DMS53 treated with DMSO at 0.1 percent for 48 hours (cell line): ENCODE measurements around the gene SPSB4.
"Not testable (repeated sequence)": the region's sequence is repeated elsewhere in the genome, so short reads cannot be mapped to it uniquely, and the experiment has no call there.

Experiments used
- DNase-seq: peaks from one replicate; lab custom pipeline; 2025; ENCODE audit not compliant: unreplicated experiment; lab: John Stamatoyannopoulos, UW

Gene SPSB4

GRCh38 chr3:141114179-141114745 lies 63.1 kb downstream of the SPSB4 start:
- no peak for DNase-seq

GRCh38 chr3:141114816-141115460 lies 63.8 kb downstream of the SPSB4 start:
- no peak for DNase-seq

- DNase-seq: no peak
Observed at GRCh38 chr3:141115789-141116541, 64.8 kb downstream of the SPSB4 start.

GRCh38 chr3:141116721-141117120 lies 65.6 kb downstream of the SPSB4 start:
- no peak for DNase-seq

GRCh38 chr3:141117982-141118381 lies 66.8 kb downstream of the SPSB4 start:
- not testable (repeated sequence) for DNase-seq

GRCh38 chr3:141122455-141123030 lies 71.4 kb downstream of the SPSB4 start:
- DNase-seq: no peak

- DNase-seq: no peak
Observed at GRCh38 chr3:141123677-141124410, 72.7 kb downstream of the SPSB4 start.

- no peak for DNase-seq
Observed at GRCh38 chr3:141124715-141125114, 73.6 kb downstream of the SPSB4 start.

GRCh38 chr3:141125351-141125750 lies 74.2 kb downstream of the SPSB4 start:
- DNase-seq: no peak

- DNase-seq: no peak
Observed at GRCh38 chr3:141126661-141127343, 75.7 kb downstream of the SPSB4 start.

GRCh38 chr3:141127344-141128125 lies 76.4 kb downstream of the SPSB4 start:
- DNase-seq: no peak

- DNase-seq: no peak
Observed at GRCh38 chr3:141128126-141128777, 77.1 kb downstream of the SPSB4 start.

GRCh38 chr3:141129049-141129448 lies 77.9 kb downstream of the SPSB4 start:
- DNase-seq: no peak

GRCh38 chr3:141129541-141130011 lies 78.4 kb downstream of the SPSB4 start:
- DNase-seq: no peak

GRCh38 chr3:141143517-141143916 lies 92.4 kb downstream of the SPSB4 start:
- no peak for DNase-seq

GRCh38 chr3:141146979-141147470 lies 95.9 kb downstream of the SPSB4 start:
- DNase-seq: no peak

GRCh38 chr3:141147657-141148056 lies 96.5 kb downstream of the SPSB4 start:
- peak; percentile 85 for DNase-seq

- DNase-seq: no peak
Observed at GRCh38 chr3:141148169-141148568, 97.0 kb downstream of the SPSB4 start.

- no peak for DNase-seq
Observed at GRCh38 chr3:141148770-141149169, 97.6 kb downstream of the SPSB4 start.
